HEK293 (cell line): ENCODE data around the gene ATRNL1.

Source experiments
- CTCF ChIA-PET: fragments of 350-600 bp; formaldehyde crosslinking; extraction: SDS; loops from one replicate; lab custom pipeline; 2021; ENCODE audit warnings: antibody characterized with exemption; lab: Yijun Ruan, JAX
- POLR2A ChIA-PET: fragments of 300-600 bp; formaldehyde crosslinking; extraction: SDS; loops from one replicate; lab custom pipeline; 2020; ENCODE audit warnings: antibody characterized with exemption, inconsistent platforms; lab: Yijun Ruan, JAX
- H3K27ac ChIP-seq: fragments of 200-500 bp; sonication (Bioruptor generic); 2 replicates; pipeline ENCODE4 v1.5.1; 2014; ENCODE audit warnings: low read depth, low read length, control low read depth, inconsistent platforms; ENCODE audit errors: extremely low read depth
- H3K36me3 ChIP-seq, 2 experiments: fragments of 200-500 bp in 1 of 2; sonication (Bioruptor generic) in 1 of 2; 1 replicate in 1 of 2; 2 replicates in 1 of 2; pipeline ENCODE4 v1.5.1; 2014 to 2017; ENCODE audit warnings: inconsistent platforms in 2 of 2, low read length in 2 of 2; ENCODE audit not compliant: control insufficient read depth in 2 of 2, insufficient read depth in 1 of 2
- H3K4me1 ChIP-seq: fragments of 200-500 bp; sonication (Bioruptor generic); 2 replicates; pipeline ENCODE4 v1.5.1; 2014; ENCODE audit warnings: mild to moderate bottlenecking, low read length, inconsistent platforms; ENCODE audit not compliant: control insufficient read depth, insufficient read depth
- H3K4me3 ChIP-seq: 2 replicates; pipeline ENCODE4 v1.5.1; 2011; ENCODE audit warnings: low read depth, mild to moderate bottlenecking, control low read depth, low read length, moderate library complexity
- H3K9me3 ChIP-seq: fragments of 200-500 bp; sonication (Bioruptor generic); 2 replicates; pipeline ENCODE4 v1.5.1; 2014; ENCODE audit warnings: low read depth, low read length, inconsistent platforms; ENCODE audit not compliant: control insufficient read depth, insufficient read depth
- KLF8 ChIP-seq: fragments of 450-650 bp; formaldehyde crosslinking; IDR thresholded peaks from 2 replicates; pipeline ENCODE4 v1.5.1; 2016; ENCODE audit warnings: missing biosample characterization, missing genetic modification characterization
- PRDM4 ChIP-seq: fragments of 450-650 bp; formaldehyde crosslinking; IDR thresholded peaks from 2 replicates; pipeline ENCODE4 v1.5.1; 2017; ENCODE audit warnings: missing biosample characterization, missing genetic modification characterization
- REPIN1 ChIP-seq: fragments of 450-650 bp; formaldehyde crosslinking; IDR thresholded peaks from 2 replicates; pipeline ENCODE4 v1.5.1; 2017; ENCODE audit warnings: missing biosample characterization, missing genetic modification characterization, low read depth
- ZBTB11 ChIP-seq: fragments of 450-650 bp; formaldehyde crosslinking; conservative IDR thresholded peaks from 2 replicates; pipeline ENCODE4 v1.5.1; 2016; ENCODE audit warnings: low read depth, missing biosample characterization, missing genetic modification characterization
- ZBTB20 ChIP-seq: fragments of 450-650 bp; formaldehyde crosslinking; IDR thresholded peaks from 2 replicates; pipeline ENCODE4 v1.5.1; 2016; ENCODE audit warnings: missing biosample characterization, missing genetic modification characterization
- ZBTB49 ChIP-seq: fragments of 450-650 bp; formaldehyde crosslinking; IDR thresholded peaks from 2 replicates; pipeline ENCODE4 v1.5.1; 2016; ENCODE audit warnings: missing biosample characterization, missing genetic modification characterization, low read depth
- ZBTB6 ChIP-seq: fragments of 450-650 bp; formaldehyde crosslinking; IDR thresholded peaks from 2 replicates; pipeline ENCODE4 v1.5.1; 2017; ENCODE audit warnings: missing biosample characterization, missing genetic modification characterization
- ZFP3 ChIP-seq: fragments of 450-650 bp; formaldehyde crosslinking; IDR thresholded peaks from 2 replicates; pipeline ENCODE4 v1.5.1; 2016; ENCODE audit warnings: low read depth, missing biosample characterization, missing genetic modification characterization
- ZIC2 ChIP-seq: fragments of 450-650 bp; formaldehyde crosslinking; IDR thresholded peaks from 2 replicates; pipeline ENCODE4 v1.5.1; 2016; ENCODE audit warnings: missing biosample characterization, missing genetic modification characterization
- ZNF221 ChIP-seq: fragments of 450-650 bp; formaldehyde crosslinking; IDR thresholded peaks from 2 replicates; pipeline ENCODE4 v1.5.1; 2017; ENCODE audit warnings: missing biosample characterization, missing genetic modification characterization, borderline replicate concordance
- ZNF24 ChIP-seq: fragments of 450-650 bp; formaldehyde crosslinking; IDR thresholded peaks from 2 replicates; pipeline ENCODE4 v1.5.1; 2016; ENCODE audit warnings: missing biosample characterization, missing genetic modification characterization
- ZNF311 ChIP-seq: fragments of 450-650 bp; formaldehyde crosslinking; IDR thresholded peaks from 2 replicates; pipeline ENCODE4 v1.5.1; 2017; ENCODE audit warnings: missing biosample characterization, missing genetic modification characterization, borderline replicate concordance
- ZNF416 ChIP-seq: fragments of 450-650 bp; formaldehyde crosslinking; IDR thresholded peaks from 2 replicates; pipeline ENCODE4 v1.5.1; 2016; ENCODE audit warnings: missing biosample characterization, missing genetic modification characterization
- ZNF488 ChIP-seq: fragments of 450-650 bp; formaldehyde crosslinking; IDR thresholded peaks from 2 replicates; pipeline ENCODE4 v1.5.1; 2016; ENCODE audit warnings: missing biosample characterization, missing genetic modification characterization
- ZNF518A ChIP-seq: fragments of 450-650 bp; formaldehyde crosslinking; conservative IDR thresholded peaks from 2 replicates; pipeline ENCODE4 v1.5.1; 2016; ENCODE audit warnings: low read depth, missing biosample characterization, missing genetic modification characterization
- ZSCAN18 ChIP-seq: fragments of 450-650 bp; formaldehyde crosslinking; IDR thresholded peaks from 2 replicates; pipeline ENCODE4 v1.5.1; 2016; ENCODE audit warnings: missing biosample characterization, missing genetic modification characterization
- ZSCAN23 ChIP-seq: fragments of 450-650 bp; formaldehyde crosslinking; IDR thresholded peaks from 2 replicates; pipeline ENCODE4 v1.5.1; 2016; ENCODE audit warnings: missing biosample characterization, missing genetic modification characterization
- ZSCAN4 ChIP-seq: fragments of 450-650 bp; formaldehyde crosslinking; IDR thresholded peaks from 2 replicates; pipeline ENCODE4 v1.5.1; 2017; ENCODE audit warnings: missing biosample characterization, missing genetic modification characterization
- ZXDB ChIP-seq: fragments of 450-650 bp; formaldehyde crosslinking; IDR thresholded peaks from 2 replicates; pipeline ENCODE4 v1.5.1; 2016; ENCODE audit warnings: missing biosample characterization, missing genetic modification characterization

The ATRNL1 gene

GRCh38 chr10:115898242-115898641 lies 805.1 kb downstream of the ATRNL1 start:
- no peaks in the 10 kb centered on the region for H3K4me1 ChIP-seq
- no peaks in the 10 kb centered on the region for H3K9me3 ChIP-seq
- TF ChIP-seq ZNF488 (tag by site-specific recombination) (no peak), ZFP3 (no peak), KLF8 (tag by site-specific recombination) (no peak), ZSCAN4 (tag by site-specific recombination) (no peak), ZSCAN18 (no peak), ZXDB (no peak), ZNF24 (tag by site-specific recombination) (no peak), ZBTB49 (tag by site-specific recombination) (no peak), ZNF416 (tag by site-specific recombination) (no peak), REPIN1 (no peak), ZBTB6 (tag by site-specific recombination) (no peak), ZNF518A (no peak), ZBTB11 (tag by site-specific recombination) (no peak), ZNF221 (tag by site-specific recombination) (no peak), ZBTB20 (no peak), ZNF311 (no peak), ZSCAN23 (tag by site-specific recombination) (no peak), ZIC2 (tag by site-specific recombination) (no peak), PRDM4 (no peak)
- H3K36me3 ChIP-seq, result no peaks in the 10 kb centered on the region
- ChIA-PET CTCF (interaction anchor here (0.9 kb wide), 1 partner anchor 9 kb away, joined by 5 read pairs; no protein-coding TSS in a partner anchor), POLR2A (no interaction called here)
- H3K4me3 ChIP-seq, result no peak overlapping the region
- no peak overlapping the region for H3K27ac ChIP-seq
